Sigmoid colon (tissue), 7 donors: ENCODE results near the gene FIGLA. TPM values are rescaled to one million over a fixed set of nuclear protein-coding genes. Genes with fewer than 3 reads are reported as not detected.

Source experiments
- DNase-seq: peaks from one replicate; pipeline ENCODE4 v3.0.0-alpha.2; 2019
- H3K27ac ChIP-seq, 4 donors: fragments of 200-600 bp; sonication (generic); one replicate each; pipeline ENCODE4 v1.5.1; 2016 to 2019; ENCODE audit warnings: mild to moderate bottlenecking in 1 of 4
- H3K27me3 ChIP-seq, 3 donors: fragments of 200-600 bp; sonication (generic); one replicate each; pipeline ENCODE4 v1.5.1; 2019; ENCODE audit warnings: mild to moderate bottlenecking in 1 of 3
- H3K36me3 ChIP-seq, 4 donors: fragments of 200-600 bp; sonication (generic); one replicate each; pipeline ENCODE4 v1.5.1; 2016 to 2019
- H3K4me1 ChIP-seq, 4 donors: fragments of 200-600 bp; sonication (generic); one replicate each; pipeline ENCODE4 v1.5.1; 2017 to 2019
- H3K4me3 ChIP-seq, 4 donors: fragments of 200-600 bp; sonication (generic); one replicate each; pipeline ENCODE4 v1.5.1; 2017 to 2019; ENCODE audit warnings: mild to moderate bottlenecking in 2 of 4, moderate library complexity in 1 of 4
- H3K9me3 ChIP-seq, 4 donors: fragments of 200-600 bp in 3 of 4; sonication (generic) in 3 of 4; one replicate each; pipeline versions ENCODE4 v1.5.1 to v1.6.1; 2013 to 2019
- CTCF ChIP-seq, 4 experiments: fragments of 450-650 bp in 3 of 4; fragments of 200-600 bp in 1 of 4; IDR thresholded peaks; one replicate each; pipeline ENCODE4 v1.5.1; 2016 to 2019; ENCODE audit warnings: antibody characterized with exemption in 4 of 4, mild to moderate bottlenecking in 3 of 4, moderate library complexity in 2 of 4
- EP300 ChIP-seq, 4 donors: sonication (generic); formaldehyde crosslinking; IDR thresholded peaks; one replicate each; pipeline ENCODE4 v1.6.1; 2017; ENCODE audit warnings: antibody characterized with exemption in 4 of 4
- POLR2A ChIP-seq, 2 donors: fragments of 450-650 bp; IDR thresholded peaks; one replicate each; pipeline ENCODE4 v1.6.1; 2016; ENCODE audit warnings: antibody characterized with exemption in 2 of 2, mild to moderate bottlenecking in 2 of 2, moderate library complexity in 2 of 2
- POLR2AphosphoS5 ChIP-seq, 4 donors: sonication (generic); formaldehyde crosslinking; IDR thresholded peaks; one replicate each; pipeline ENCODE4 v1.6.1; 2017; ENCODE audit warnings: antibody characterized with exemption in 4 of 4
- WGBS, 2 donors: extraction: QIAGEN DNeasy Blood & Tissue Kit; methylation state at CpG; one replicate each; pipeline ENCODE4 v1.1.7; 2013; 5-methylcytosine and 5-hydroxymethylcytosine counted together
- intact Hi-C: fragments of 100-400 bp; cut with DNase I; formaldehyde crosslinking; loops from one replicate; pipeline ENCODE4 v1.15.1; 2023
- polyA plus RNA-seq, 3 donors: library from polyadenylated mRNA; stranded (reverse); fragments of 200-250 nt; gene quantifications; one replicate each; pipeline ENCODE4 v1.2.3, GENCODE V29; 2013
- total RNA-seq, 4 donors: library from RNA; depleted of rRNA; stranded (reverse); fragments of >200 nt; gene quantifications; one replicate each; pipeline ENCODE4 v1.1.0, GENCODE V29; 2016
- donor health status: healthy with polysubstance abuse.
- donor health status: Bipolar disorder and iron deficiency.
- donor health status: healthy.

Gene FIGLA
- total and polyA plus RNA-seq, 7 donors, result not detected

- no peaks in the 10 kb centered on the region for H3K9me3 ChIP-seq
- H3K4me1 ChIP-seq, result no peaks in the 10 kb centered on the region
- H3K27me3 ChIP-seq, result peaks cover 0 to 5% (median 0%) of the 10 kb centered on the region in 3 donors
- no peaks in the 10 kb centered on the region for H3K36me3 ChIP-seq
- intact Hi-C loops, result no loop called here
- H3K4me3 ChIP-seq, result no peak overlapping the region
- no peak overlapping the region for H3K27ac ChIP-seq
- no peak for TF ChIP-seq EP300 (IDR thresholded peaks at IDR 0.05)
- no peak for TF ChIP-seq POLR2AphosphoS5 (IDR thresholded peaks at IDR 0.05)
- no peak for TF ChIP-seq POLR2A (IDR thresholded peaks at IDR 0.05)
- TF ChIP-seq CTCF (IDR thresholded peaks at IDR 0.05), result no peak
- no peak for DNase-seq
- WGBS, 2 donors, result 25 to 35% methylated on average over 1 of the region's 1 CpG
These were observed 42.2 kb downstream of the FIGLA start for GRCh38 chr2:70748002-70748784.

- 96 to 98% methylated on average over 3 of the region's 3 CpGs for WGBS, 2 donors
- TF ChIP-seq EP300 (IDR thresholded peaks at IDR 0.05) (no peak), POLR2AphosphoS5 (IDR thresholded peaks at IDR 0.05) (no peak), POLR2A (IDR thresholded peaks at IDR 0.05) (no peak), CTCF (IDR thresholded peaks at IDR 0.05) (no peak)
These were observed 43.2 kb downstream of the FIGLA start for GRCh38 chr2:70747284-70747683.

GRCh38 chr2:70746094-70746974, 44.1 kb downstream of the FIGLA start:
- TF ChIP-seq CTCF (IDR thresholded peaks at IDR 0.05), result no peak
- TF ChIP-seq POLR2A (IDR thresholded peaks at IDR 0.05), result no peak
- no peak for TF ChIP-seq POLR2AphosphoS5 (IDR thresholded peaks at IDR 0.05)
- TF ChIP-seq EP300 (IDR thresholded peaks at IDR 0.05), result no peak
- H3K9me3 ChIP-seq, result no peaks in the 10 kb centered on the region
- peaks cover 0 to 5% (median 0%) of the 10 kb centered on the region in 3 donors for H3K27me3 ChIP-seq
- no peak overlapping the region for H3K27ac ChIP-seq
- intact Hi-C loops, result no loop called here
- no peak for DNase-seq
- no peak overlapping the region for H3K4me3 ChIP-seq
- no peaks in the 10 kb centered on the region for H3K36me3 ChIP-seq
- no peaks in the 10 kb centered on the region for H3K4me1 ChIP-seq
- WGBS, 2 donors, result 48 to 62% methylated on average over 5 of the region's 5 CpGs

More at GRCh38 chr2:70747284-70747683, 43.2 kb downstream of the FIGLA start:
- Histone ChIP-seq H3K4me3 (no peak overlapping the region), H3K9me3 (no peaks in the 10 kb centered on the region), H3K27me3 (peaks cover 0 to 5% (median 0%) of the 10 kb centered on the region in 3 donors), H3K27ac (no peak overlapping the region), H3K36me3 (no peaks in the 10 kb centered on the region), H3K4me1 (no peaks in the 10 kb centered on the region)
- DNase-seq, result no peak
- intact Hi-C loops, result no loop called here

GRCh38 chr2:70745276-70745825, 45.1 kb downstream of the FIGLA start:
- no peaks in the 10 kb centered on the region for H3K36me3 ChIP-seq
- peaks cover 0 to under 1% (median 0%) of the 10 kb centered on the region in 4 donors for H3K9me3 ChIP-seq
- no peak overlapping the region for H3K27ac ChIP-seq
- intact Hi-C loops, result no loop called here
- DNase-seq, result no peak
- no peaks in the 10 kb centered on the region for H3K4me1 ChIP-seq
- TF ChIP-seq EP300 (IDR thresholded peaks at IDR 0.05), result no peak
- TF ChIP-seq CTCF (IDR thresholded peaks at IDR 0.05), result no peak
- TF ChIP-seq POLR2AphosphoS5 (IDR thresholded peaks at IDR 0.05), result no peak
- TF ChIP-seq POLR2A (IDR thresholded peaks at IDR 0.05), result no peak
- no peak overlapping the region for H3K4me3 ChIP-seq
- peaks cover 0 to 5% (median 0%) of the 10 kb centered on the region in 3 donors for H3K27me3 ChIP-seq
- 68 to 79% methylated on average over 3 of the region's 3 CpGs for WGBS, 2 donors
